Stimulated activated CD4-positive, alpha-beta T cell treated with anti-CD3 and anti-CD28 coated beads, Interleukin-15, amount 100 ng/mL, for 24 hours (primary cell): Measurements from ENCODE around the gene NSUN6.
"Not testable (repeated sequence)": the region's sequence is repeated elsewhere in the genome, so short reads cannot be mapped to it uniquely, and the experiment has no call there.

Source experiments
- DNase-seq: peaks from one replicate; pipeline ENCODE4 v3.0.0-alpha.2; 2020

Gene NSUN6

DNA sequence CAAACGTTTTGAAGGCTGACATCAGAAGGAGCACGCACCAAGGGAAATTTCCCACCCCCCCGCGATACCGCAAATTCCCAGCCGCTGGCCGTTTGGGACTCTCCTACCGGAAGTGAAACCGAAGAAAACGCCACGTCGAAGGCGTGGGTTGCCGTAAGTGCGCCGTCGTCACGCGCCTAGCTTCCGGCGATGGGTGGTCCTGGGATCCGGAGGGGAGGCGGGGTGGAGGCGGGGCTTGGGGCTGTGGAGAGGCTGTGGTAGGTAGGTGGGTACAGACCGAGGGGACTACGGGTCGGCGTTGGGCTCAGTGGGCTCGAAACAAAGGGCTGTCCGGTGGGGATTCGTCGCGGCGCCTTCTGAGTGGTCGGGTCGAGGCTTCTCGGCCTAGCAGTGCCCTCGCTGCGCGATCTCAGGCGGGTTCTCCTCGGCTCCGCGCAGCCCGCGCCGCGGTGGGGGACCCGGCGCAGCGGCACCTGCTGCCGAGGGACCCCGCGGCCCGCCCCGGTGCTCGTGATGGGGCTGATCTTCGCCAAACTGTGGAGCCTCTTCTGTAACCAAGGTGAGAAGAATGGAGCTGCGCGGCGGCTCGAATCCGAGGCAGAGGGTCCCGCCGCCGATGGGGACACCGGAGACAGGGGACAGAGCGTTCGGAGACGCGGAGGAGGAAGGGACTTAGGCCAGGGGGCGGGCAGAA is 7.9 kb upstream of the NSUN6 start, which contains the start of gene ARL5B:
Gene ARL5B, plus strand, starts transcription at position 307 of the 694 bp plus-strand sequence. Its CDS starts 207 bp downstream, at position 514.
- DNase-seq = peak; percentile 97

DNA sequence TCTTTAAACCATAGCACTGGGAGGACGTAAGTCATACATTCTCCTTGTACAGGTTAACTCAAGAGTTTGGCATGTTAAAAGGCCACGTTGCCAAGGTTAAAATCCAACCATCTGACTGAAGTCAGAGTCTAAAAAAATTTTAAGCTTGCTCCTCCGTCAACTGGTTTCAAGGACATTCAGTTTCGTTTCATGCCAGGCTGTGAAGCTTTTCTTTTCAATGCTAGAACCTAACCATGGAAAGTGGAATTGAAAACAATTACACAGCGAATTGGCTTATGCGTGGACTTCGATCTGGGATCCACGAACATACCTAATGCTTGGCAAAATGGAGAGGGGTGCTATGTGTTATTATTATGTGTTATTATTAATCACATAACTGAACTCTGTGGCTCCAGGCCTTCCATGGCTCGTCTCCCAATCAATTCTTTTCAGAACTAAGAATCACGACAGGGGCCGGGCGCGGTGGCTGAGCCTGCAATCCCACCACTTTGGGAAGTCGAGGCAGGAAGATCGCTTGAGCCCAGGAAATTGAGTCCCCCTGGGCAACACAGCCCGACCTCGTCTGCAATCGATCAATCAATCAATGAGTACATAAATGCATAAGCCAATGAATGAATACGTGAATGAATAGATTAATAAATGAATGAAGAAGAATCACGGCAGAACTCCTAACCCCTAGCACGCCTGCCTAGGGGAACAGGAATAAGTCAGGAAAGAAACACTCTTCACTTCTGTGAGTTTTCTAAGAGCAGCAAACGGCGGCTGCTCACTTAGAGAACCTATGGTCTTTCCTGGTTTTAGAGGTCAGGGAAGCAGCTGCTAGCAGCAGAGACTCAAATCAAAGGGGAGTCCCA is 7.1 kb upstream of the NSUN6 start:
- peak; percentile 9 for DNase-seq

DNA sequence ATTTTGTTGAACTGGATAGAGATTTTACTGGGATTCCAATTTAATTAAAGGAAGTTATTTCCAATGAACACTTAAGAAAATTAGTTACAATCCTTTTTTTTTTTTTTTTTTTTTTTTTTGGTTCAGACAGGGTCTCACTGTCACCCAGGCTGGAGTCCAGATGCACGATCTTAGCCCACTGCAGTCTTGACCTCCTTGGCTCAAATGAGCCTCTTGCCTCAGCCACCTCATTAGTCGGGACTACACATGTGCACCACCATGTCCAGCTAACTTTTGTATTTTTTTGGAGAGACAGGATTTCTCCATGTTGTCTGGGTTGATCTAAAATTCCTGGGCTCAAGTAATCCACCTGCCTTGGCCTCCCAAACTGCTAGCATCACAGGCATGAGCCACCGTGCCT is 5.3 kb upstream of the NSUN6 start:
- no peak for DNase-seq

DNA sequence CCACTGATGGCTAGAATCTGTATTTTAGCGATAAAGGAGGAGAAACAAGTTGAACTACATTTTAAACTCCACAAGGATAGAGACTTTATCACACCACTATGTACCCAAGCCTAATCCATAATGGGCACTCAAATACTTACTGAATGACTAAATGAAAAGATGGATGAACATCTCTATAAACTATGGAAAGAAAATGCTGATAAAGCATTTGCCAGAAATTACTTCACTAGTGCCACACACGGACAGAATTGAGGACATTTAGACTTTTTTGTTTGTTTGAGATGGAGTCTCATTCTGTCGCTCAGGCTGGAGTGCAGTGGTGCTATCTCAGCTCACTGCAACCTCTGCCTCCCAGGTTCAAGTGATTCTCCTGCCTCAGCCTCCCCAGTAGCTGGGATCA is 1.7 kb upstream of the NSUN6 start:
- DNase-seq = no peak

DNA sequence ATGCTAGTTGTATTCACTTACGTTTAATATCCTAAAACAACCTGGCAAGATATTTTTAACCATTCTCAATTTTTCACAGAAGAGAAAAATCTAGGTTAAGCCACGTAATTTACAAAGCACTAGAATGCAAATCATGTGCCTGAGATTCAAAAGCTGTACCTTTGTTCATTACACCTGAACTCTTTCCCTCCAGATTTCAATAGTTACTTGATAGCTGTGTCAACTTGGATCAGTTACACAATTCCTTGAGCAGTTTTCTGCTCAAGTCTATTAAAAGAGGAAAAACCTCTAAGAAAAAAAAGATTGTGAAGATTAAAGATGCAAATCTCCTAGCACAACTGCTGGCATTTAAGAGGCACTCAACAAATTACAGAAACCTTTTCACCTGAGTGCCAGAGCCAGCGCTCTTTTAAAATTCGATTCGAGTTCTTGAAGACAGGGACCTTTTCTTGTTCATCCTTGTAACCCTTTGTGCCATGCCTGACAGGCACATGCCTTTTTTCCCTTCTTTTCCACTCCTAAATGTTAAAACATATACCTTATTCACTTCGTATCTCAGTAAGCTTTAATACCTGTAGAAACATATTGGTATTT is 886 bp downstream of the NSUN6 start:
- DNase-seq = no peak

DNA sequence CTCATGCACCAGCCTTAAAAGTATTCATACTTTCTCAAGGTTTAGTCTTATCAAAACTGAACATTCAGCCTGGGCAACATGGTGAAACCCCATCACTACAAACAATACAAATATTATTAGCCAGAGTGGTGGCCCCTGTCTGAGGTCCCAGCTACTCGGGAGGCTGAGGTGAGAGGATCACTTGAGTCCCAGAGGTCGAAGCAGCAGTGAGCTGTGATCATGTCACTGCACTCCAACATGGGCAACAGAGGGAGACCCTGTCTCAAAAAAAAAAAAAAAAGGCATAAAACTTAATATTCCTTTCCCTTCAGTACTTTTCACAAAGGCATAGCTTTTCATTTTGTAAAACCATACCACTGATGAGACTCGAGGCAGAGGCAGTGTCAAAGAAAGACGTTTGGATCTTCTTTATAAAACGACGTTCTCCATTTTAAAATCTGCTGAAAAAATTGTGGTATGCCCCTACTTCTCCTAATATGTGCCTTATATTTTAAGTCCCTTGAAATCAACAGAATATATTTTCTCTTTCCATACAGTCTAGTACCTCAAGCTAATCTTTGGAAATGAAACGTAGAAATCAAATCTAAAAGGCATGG is 1.9 kb downstream of the NSUN6 start:
- DNase-seq = no peak

DNA sequence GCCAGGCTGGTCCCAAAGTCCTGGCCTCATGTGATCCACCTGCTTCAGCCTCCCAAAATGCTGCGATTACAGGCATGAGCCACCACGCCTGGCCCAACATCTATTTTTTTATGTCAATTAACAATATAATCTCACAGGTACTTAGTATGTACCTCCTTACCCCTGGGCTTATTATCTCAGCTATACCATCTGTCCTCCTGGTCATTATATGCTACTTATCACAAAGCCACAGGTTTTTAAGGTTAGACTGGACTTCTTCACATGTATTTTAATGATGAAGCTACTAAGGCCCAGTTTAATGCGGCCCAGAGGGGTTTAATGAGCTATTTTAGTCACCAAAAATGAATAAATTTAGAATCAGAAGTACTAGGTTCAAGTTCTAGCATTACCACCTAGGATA is 3.4 kb downstream of the NSUN6 start:
- DNase-seq = no peak

DNA sequence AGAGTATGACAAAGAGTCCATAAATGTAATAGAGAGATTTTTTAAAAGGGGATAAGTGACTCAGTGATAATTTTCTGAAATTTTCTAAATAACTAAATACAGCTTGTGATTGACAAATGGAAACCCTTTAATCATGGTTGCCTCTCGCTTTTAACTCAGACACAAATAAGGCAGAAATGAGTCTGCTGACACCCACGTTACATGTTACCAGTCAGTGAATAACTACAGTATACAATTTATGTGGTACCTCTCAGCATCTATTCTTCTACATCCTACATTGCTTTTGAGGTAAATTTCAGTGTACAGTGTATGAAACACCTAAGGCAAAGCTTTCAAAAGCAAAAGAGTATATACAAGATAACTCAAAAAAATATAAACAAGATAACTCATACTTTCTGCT is 4.2 kb downstream of the NSUN6 start:
- DNase-seq = no peak

DNA sequence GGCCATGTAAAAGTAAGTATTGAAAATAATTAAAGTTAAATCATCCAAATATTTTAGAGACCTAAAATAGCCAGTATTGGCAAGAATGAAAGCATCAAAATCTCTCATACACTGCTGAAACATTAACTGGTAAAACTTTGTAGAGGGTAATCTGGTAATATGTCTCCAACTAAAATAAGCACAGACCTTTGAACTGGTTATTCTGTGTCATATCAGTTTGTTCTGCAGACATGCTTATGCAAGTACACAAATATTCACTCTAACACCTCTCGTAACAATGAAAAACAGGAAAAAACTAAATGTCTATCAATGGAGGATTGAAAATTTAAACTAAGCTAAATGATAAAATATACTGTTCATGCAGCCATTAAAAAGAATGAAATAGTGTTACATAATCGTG is 11.7 kb downstream of the NSUN6 start:
- DNase-seq = not testable (repeated sequence)

DNA sequence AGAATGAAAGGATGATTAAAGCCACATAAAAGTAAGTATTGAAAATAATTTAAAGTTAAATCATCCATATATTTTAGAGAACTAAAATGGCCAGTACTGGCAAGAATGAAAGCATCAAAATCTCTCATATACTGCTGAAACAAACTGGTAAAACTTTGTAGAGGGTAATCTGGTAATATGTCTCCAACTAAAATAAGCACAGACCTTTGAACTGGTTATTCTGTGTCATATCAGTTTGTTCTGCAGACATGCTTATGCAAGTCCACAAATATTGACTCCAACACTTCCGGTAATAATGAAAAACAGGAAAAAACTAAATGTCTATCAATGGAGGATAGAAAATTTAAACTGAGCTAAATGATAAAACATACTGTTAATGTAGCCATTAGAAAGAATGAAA is 14.0 kb downstream of the NSUN6 start:
- DNase-seq = not testable (repeated sequence)

DNA sequence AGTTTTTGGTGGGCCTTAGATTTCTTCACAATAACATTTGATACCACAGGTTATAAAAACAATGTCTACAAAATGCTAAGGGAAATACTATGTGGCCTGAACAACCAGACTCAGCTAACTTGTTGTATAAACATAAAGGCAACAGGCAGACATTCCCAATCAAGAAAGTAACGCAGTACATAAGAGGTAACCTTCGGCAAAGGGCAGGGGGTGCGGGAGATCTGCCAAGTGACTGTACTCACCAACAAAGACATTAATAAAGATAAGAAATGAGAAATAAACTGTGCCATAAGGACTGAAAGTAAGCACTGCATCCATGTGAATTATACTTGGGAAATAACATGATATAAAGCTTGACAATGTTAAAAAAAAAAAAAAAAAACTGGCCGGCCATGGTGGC is 15.4 kb downstream of the NSUN6 start:
- DNase-seq = no peak

DNA sequence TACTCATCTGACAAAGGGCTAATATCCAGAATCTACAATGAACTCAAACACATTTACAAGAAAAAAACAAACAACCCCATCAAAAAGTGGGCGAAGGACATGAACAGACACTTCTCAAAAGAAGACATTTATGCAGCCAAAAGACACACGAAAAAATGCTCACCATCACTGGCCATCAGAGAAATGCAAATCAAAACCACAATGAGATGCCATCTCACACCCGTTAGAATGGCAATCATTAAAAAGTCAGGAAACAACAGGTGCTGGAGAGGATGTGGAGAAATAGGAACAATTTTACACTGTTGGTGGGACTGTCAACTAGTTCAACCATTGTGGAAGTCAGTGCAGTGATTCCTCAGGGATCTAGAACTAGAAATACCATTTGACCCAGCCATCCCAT is 18.9 kb downstream of the NSUN6 start:
- not testable (repeated sequence) for DNase-seq

DNA sequence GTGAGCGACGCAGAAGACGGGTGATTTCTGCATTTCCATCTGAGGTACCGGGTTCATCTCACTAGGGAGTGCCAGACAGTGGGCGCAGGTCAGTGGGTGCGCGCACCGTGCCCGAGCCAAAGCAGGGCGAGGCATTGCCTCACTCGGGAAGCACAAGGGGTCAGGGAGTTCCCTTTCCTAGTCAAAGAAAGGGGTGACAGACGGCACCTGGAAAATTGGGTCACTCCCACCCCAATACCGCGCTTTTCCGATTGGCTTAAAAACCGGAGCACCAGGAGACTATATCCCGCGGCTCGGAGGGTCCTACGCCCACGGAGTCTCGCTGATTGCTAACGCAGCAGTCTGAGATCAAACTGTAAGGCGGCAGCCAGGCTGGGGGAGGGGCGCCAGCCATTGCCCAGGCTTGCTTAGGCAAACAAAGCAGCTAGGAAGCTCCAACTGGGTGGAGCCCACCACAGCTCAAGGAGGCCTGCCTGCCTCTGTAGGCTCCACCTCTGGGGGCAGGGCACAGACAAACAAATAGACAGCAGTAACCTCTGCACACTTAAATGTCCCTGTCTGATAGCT is 23.9 kb downstream of the NSUN6 start:
- peak; percentile 73 for DNase-seq

DNA sequence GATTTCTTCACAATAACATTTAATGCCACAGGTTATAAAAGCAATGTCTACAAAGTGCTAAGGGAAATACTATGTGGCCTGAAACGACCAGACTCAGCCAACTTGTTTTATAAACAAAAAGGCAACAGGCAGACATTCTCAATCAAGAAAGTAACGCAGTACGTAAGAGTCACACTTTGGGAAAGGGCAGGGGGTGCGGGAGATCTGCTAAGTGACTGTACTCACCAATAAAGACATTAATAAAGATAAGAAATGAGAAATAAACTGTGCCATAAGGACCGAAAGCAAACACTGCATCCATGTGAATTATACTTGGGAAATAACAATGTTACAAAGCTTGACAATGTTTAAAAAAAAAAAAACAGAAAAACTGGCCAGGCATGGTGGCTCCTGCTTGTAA is 25.5 kb downstream of the NSUN6 start:
- no peak for DNase-seq

DNA sequence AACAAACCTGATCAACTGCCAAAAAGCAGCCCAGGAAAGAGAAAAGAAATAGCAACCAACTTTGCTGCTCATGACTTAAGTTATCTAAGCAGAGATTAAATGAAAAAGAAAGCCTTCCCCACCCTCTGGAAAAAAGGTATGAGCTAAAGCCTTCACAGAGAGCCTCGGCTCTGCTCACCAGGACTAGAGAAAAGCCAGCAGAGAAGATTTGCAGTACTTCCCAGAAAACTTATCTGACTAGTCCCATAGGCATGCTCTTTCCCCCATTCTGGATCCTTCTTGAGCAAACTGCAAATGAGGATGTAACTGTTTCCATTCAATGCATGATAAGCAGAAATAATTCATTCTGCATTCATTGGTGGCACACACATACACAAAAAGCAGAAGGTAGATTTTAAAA is 27.7 kb downstream of the NSUN6 start:
- DNase-seq = not testable (repeated sequence)

DNA sequence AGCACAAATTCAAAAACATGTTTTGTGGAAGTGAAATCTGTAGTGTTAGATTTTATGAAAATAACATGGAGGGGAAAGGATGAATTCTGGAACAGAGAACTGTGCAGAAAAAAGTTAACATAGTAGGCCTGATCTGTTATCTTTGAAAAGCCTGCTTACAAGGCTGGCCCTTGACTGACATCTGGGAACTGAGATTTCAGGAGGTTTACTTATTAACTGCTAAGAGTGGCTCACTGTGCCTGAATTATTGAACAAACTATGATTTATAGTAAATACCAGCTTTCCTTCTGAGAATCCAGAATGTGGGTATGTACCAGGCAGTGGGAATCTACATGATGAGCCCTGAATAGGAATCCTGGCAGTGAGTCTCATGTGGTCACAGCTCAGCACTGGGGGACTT is 30.5 kb downstream of the NSUN6 start:
- no peak for DNase-seq

DNA sequence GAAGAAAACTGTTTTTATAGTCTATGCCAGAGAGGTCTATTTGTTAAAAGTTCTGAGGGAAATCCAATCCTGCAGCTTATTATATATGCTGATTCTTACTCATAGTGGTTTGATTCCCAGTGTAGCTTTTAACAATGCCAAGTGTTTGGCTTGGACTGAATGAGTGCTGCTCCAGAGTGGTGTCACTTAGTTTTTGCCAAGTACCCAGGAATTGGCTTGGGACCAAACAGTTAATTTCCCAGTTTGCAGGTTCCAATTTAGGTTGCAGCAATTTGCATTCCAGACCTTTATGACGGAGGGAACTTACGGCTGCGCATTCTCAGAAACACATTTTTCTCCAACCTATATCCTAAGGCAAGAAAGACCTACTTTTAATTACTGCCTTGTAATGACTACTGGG is 32.4 kb downstream of the NSUN6 start:
- DNase-seq = no peak

DNA sequence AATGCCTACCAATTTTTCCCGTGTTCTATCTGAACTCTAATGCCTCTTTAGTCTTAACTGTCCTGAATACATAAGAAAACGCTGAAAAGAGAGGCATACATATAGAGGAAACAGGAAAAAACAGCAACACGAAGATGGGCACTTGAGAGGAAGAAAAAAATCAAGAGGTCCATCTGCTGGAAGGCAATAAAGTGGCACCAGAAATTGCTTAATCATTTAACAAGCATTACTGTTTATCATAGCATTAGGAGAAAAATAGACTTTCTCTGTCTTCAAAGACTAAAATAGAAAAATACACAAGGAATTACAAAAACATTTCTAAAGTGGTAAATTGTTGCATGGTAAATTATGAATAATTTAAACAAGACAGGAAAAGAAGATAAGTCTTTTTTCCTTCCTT is 35.0 kb downstream of the NSUN6 start:
- no peak for DNase-seq

DNA sequence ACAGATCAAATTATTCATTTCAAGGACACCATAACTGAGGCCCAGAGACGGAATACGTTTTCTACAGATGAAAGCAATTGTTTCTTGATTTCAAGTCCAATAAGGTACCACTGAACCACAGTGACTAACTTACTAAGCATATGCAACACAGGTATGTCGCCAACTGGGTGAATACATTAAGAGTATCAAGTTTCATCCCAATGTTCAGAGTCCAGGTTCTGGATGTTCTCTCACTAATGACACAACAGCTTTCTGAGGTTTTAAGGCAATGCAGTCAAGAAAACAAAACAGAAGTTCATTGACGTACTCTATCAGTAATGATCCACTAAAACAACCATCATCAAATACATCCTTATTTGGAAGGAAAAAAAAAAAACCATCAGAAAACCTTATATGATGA is 35.8 kb downstream of the NSUN6 start:
- DNase-seq = no peak

DNA sequence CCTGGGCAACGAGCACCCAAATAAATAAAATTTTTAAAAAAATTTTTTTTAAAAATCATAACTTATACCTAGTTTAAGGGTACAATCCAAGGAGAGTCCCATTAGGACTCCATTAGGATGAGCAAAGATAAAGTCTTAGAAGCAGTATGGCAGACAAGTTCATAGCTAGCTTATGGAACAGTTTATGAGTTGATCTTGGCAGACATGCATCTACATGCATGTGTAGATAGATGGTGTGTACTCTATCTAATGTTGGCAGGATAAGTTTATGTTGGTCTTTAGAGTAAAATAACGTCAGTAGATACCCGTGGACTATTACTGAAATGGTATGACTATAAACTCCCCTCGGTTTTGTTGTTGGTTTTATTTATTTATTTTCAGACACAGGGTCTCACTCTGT is 40.2 kb downstream of the NSUN6 start:
- no peak for DNase-seq

DNA sequence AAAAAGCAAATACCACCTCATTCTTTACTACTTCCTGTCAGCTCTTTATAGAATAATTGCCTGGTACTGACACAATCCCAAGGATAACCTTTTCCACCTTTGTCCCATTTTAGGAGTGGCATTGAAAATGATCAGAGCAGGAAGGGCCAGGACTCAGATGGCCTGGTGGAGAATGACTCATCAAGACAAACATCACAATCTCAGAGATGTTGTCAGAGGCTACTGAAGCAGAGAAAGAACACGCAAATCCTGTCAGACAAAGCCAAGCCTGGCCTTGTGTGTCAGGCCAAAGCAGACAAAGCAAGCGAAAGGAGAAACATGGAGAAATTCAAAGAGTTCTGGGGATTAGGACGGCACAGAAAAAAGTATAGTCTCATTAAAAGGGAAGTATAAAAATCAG is 40.9 kb downstream of the NSUN6 start:
- no peak for DNase-seq

DNA sequence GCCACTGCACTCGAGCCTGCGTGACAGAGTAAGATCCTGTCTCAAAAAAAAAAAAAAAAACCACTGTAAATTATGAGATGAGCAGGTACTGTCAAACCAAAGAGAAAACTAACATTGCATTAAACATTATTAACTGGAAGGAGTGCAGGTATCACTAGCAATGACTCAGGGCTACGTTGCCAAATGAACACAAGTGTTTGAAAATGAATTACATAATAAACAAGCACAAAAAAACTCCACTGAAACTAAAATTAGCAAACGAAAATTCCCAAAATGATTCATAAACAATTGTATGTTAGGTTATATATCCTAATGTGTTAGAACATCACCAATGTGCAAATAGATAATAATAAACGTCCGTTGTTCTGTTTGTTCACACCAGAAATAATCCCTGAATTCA is 42.8 kb downstream of the NSUN6 start:
- DNase-seq = no peak
